ENCODE measurements around the gene CPNE5.

DNA sequence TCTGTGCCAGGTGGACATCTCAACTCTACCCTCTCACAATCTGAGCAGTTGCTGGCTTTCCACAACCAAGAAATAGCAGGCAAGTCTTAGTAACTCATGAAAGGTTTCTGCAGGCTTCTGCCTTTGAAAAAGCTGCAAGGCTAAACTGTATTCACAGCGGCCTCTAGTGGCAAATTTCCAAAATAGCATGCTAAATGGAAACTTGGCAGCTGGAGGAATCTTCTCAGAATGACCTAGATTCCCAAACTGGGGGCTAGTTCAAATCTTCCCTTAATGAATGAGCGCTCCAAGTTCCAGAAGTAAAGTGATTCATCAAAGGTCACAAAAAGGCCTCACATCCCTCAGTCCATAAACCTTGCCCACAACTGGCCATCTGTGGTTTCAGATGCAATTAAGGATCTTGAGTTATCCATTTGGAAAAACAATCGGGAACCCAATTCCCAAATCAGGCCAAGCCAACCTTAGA is 11.9 kb upstream of the CPNE5 start:
- TF ChIP-seq SP1 (IDR thresholded peaks at IDR 0.05) (no peak), FOXM1 (IDR thresholded peaks at IDR 0.05; ENCODE audit: borderline replicate concordance) (no peak), FOXK2 (IDR thresholded peaks at IDR 0.05) (no peak)
